GM23338 (cell line): ENCODE measurements around the gene MAN1B1. TPM values are rescaled to one million over a fixed set of nuclear protein-coding genes. Genes with fewer than 3 reads are reported as not detected.

Experiments used
- ATAC-seq: fragments of 200-7000 bp; cut with Tn5 transposase; 3 replicates; pipeline ENCODE4 v1.9.1; 2020
- DNase-seq: peaks from one replicate; pipeline ENCODE4 v3.0.0-alpha.2; 2015; ENCODE audit warnings: low spot score
- H2AFZ ChIP-seq: fragments of 200-600 bp; sonication (generic); 2 replicates; pipeline ENCODE4 v1.8.0; 2016; ENCODE audit warnings: antibody characterized with exemption, mild to moderate bottlenecking, moderate library complexity
- H3F3A ChIP-seq: fragments of 200-600 bp; sonication (generic); replicated peaks from 2 replicates; pipeline ENCODE4 v1.8.0; 2017; ENCODE audit warnings: antibody characterized with exemption, mixed run types, low read depth
- H3K27ac ChIP-seq: fragments of 200-600 bp; sonication (generic); 2 replicates; pipeline ENCODE4 v1.6.1; 2016; ENCODE audit warnings: low read depth
- H3K27me3 ChIP-seq: fragments of 200-600 bp; sonication (generic); 2 replicates; pipeline ENCODE4 v1.8.0; 2016; ENCODE audit warnings: mild to moderate bottlenecking, mixed run types, moderate library complexity; ENCODE audit not compliant: insufficient read depth
- H3K36me3 ChIP-seq: fragments of 200-600 bp; sonication (generic); 2 replicates; pipeline ENCODE4 v1.8.0; 2016; ENCODE audit warnings: mild to moderate bottlenecking; ENCODE audit not compliant: insufficient read depth
- H3K4me1 ChIP-seq: fragments of 200-600 bp; sonication (generic); 2 replicates; pipeline ENCODE4 v1.8.0; 2016; ENCODE audit warnings: mild to moderate bottlenecking, moderate library complexity; ENCODE audit not compliant: insufficient read depth
- H3K4me2 ChIP-seq: fragments of 200-600 bp; sonication (generic); 2 replicates; pipeline ENCODE4 v1.7.1; 2017; ENCODE audit warnings: mixed run types
- H3K4me3 ChIP-seq: fragments of 200-600 bp; sonication (generic); 2 replicates; pipeline ENCODE4 v1.6.1; 2016; ENCODE audit warnings: mixed run types
- H3K79me2 ChIP-seq: fragments of 200-600 bp; sonication (generic); replicated peaks from 2 replicates; pipeline ENCODE4 v1.8.0; 2017; ENCODE audit warnings: mild to moderate bottlenecking; ENCODE audit not compliant: insufficient read depth
- H3K9me2 ChIP-seq: fragments of 200-600 bp; sonication (generic); 2 replicates; pipeline ENCODE4 v1.8.0; 2017; ENCODE audit not compliant: insufficient read depth
- H4K20me1 ChIP-seq: fragments of 200-600 bp; sonication (generic); replicated peaks from 2 replicates; pipeline ENCODE4 v1.8.0; 2017; ENCODE audit warnings: mild to moderate bottlenecking; ENCODE audit not compliant: insufficient read depth
- H3K27ac Mint-ChIP-seq: 2 replicates; pipeline ENCODE4 v1.8.0; 2020; ENCODE audit warnings: inconsistent platforms, mild to moderate bottlenecking, moderate library complexity, mixed read lengths
- H3K27me3 Mint-ChIP-seq: 3 replicates; pipeline ENCODE4 v1.8.0; 2022; ENCODE audit warnings: low read depth, mild to moderate bottlenecking, moderate library complexity, mixed read lengths, inconsistent platforms; ENCODE audit not compliant: insufficient read depth, poor library complexity
- H3K36me3 Mint-ChIP-seq: 3 replicates; pipeline ENCODE4 v1.8.0; 2021; ENCODE audit warnings: low read depth, mild to moderate bottlenecking, inconsistent platforms, moderate library complexity, mixed read lengths
- H3K4me1 Mint-ChIP-seq: 3 replicates; pipeline ENCODE4 v1.8.0; 2020; ENCODE audit warnings: mild to moderate bottlenecking, inconsistent platforms, mixed read lengths
- H3K4me3 Mint-ChIP-seq: 3 replicates; pipeline ENCODE4 v1.8.0; 2021; ENCODE audit warnings: moderate library complexity, mild to moderate bottlenecking, inconsistent platforms, mixed read lengths
- H3K9me3 Mint-ChIP-seq: 3 replicates; pipeline ENCODE4 v1.8.0; 2020; ENCODE audit warnings: moderate library complexity, mild to moderate bottlenecking, inconsistent platforms, mixed read lengths
- EZH2 ChIP-seq: fragments of 200-600 bp; sonication (generic); IDR thresholded peaks from one replicate; pipeline ENCODE4 v1.8.0; 2017; ENCODE audit warnings: antibody characterized with exemption, mild to moderate bottlenecking, low read depth; ENCODE audit not compliant: unreplicated experiment
- EZH2phosphoT487 ChIP-seq: fragments of 200-600 bp; sonication (generic); IDR thresholded peaks from one replicate; pipeline ENCODE4 v1.8.1; 2018; ENCODE audit warnings: antibody characterized with exemption; ENCODE audit not compliant: unreplicated experiment
- JUNB ChIP-seq: IDR thresholded peaks from one replicate; pipeline ENCODE4 v1.6.1; 2016; ENCODE audit warnings: antibody characterized with exemption; ENCODE audit not compliant: unreplicated experiment
- NANOG ChIP-seq: IDR thresholded peaks from 2 replicates; pipeline ENCODE4 v1.6.1; 2016; ENCODE audit warnings: antibody characterized with exemption, borderline replicate concordance
- POLR2AphosphoS5 ChIP-seq: IDR thresholded peaks from 2 replicates; pipeline ENCODE4 v1.6.1; 2016; ENCODE audit warnings: antibody characterized with exemption, low read depth
- ZNF114 ChIP-seq: fragments of 250-450 bp; sonication (Bioruptor Pico); IDR thresholded peaks from 2 replicates; pipeline ENCODE4 v1.5.0; 2020; ENCODE audit warnings: mild to moderate bottlenecking, moderate library complexity
- polyA plus RNA-seq: library from polyadenylated mRNA; unstranded; fragments of >200 nt; fragmentation: Nextera tagmentation; extraction: Ambion mirVana; gene quantifications from 2 replicates; pipeline ENCODE4 v1.2.1, GENCODE V29; 2016
- total RNA-seq: library from RNA; depleted of rRNA; stranded (reverse); fragments of >200 nt; shearing (Covaris generic); gene quantifications from 2 replicates; pipeline ENCODE4 v1.2.3, GENCODE V29; 2014
- TF ChIP-seq, protein P1 (sequence below): IDR thresholded peaks from one replicate; pipeline ENCODE4 v1.6.1; 2018; ENCODE audit warnings: antibody characterized with exemption; ENCODE audit not compliant: unreplicated experiment
- TF ChIP-seq, protein P2 (sequence below): IDR thresholded peaks from 2 replicates; pipeline ENCODE4 v1.6.1; 2016; ENCODE audit warnings: antibody characterized with exemption

MAN1B1 gene
- total and polyA plus RNA-seq, 2 experiments from 2014 or later = 15.7 to 39.9 TPM

DNA sequence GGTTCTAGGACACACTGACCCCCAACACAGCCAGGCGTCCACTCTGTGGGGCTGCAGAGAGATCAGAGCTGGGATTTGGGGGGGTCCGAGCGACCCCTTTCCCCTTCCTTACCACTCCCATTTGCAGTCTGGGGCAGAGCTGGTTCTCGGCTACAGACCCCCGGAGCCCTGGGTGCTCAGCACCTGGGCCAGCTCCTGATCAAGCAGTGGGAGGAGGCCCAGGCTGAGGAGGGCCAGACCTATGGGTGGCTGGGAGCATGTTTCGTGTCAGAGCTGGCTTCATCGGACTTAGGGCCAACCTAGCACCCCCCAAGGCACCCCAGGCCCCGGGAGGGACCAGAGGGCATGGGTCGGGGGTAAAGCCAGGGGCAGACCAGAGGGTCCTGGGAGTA is 59.7 kb downstream of the MAN1B1 start:
- H3K36me3 ChIP-seq = no peaks in the 10 kb centered on the region
- no peaks in the 10 kb centered on the region for H3K79me2 ChIP-seq
- no peaks in the 10 kb centered on the region for H3K27me3 ChIP-seq
- ATAC-seq = peak; percentile 41
- H4K20me1 ChIP-seq = no peaks in the 10 kb centered on the region; the same call in 1 of the 2 replicates
- no peaks in the 10 kb centered on the region for H3K4me1 ChIP-seq
- no peak overlapping the region for H3K4me3 ChIP-seq
- H3K4me2 ChIP-seq = no peak overlapping the region
- H3K27ac ChIP-seq = no peak overlapping the region
- no peaks in the 10 kb centered on the region for H3K9me2 ChIP-seq
- H3F3A ChIP-seq = 0 out of 2 replicates have a peak, but pooled peaks cover 2% of the 10 kb centered on the region
- Mint-ChIP-seq H3K27me3 (peaks cover 17% of the 10 kb centered on the region), H3K4me1 (peaks cover 2% of the 10 kb centered on the region; the same call in 1 of the 3 replicates), H3K9me3 (peaks cover 13% of the 10 kb centered on the region; the same call in 2 of the 3 replicates), H3K4me3 (no peak overlapping the region), H3K27ac (no peak overlapping the region), H3K36me3 (no peaks in the 10 kb centered on the region)
- no peak for TF ChIP-seq POLR2AphosphoS5
- TF ChIP-seq, protein P1, sequence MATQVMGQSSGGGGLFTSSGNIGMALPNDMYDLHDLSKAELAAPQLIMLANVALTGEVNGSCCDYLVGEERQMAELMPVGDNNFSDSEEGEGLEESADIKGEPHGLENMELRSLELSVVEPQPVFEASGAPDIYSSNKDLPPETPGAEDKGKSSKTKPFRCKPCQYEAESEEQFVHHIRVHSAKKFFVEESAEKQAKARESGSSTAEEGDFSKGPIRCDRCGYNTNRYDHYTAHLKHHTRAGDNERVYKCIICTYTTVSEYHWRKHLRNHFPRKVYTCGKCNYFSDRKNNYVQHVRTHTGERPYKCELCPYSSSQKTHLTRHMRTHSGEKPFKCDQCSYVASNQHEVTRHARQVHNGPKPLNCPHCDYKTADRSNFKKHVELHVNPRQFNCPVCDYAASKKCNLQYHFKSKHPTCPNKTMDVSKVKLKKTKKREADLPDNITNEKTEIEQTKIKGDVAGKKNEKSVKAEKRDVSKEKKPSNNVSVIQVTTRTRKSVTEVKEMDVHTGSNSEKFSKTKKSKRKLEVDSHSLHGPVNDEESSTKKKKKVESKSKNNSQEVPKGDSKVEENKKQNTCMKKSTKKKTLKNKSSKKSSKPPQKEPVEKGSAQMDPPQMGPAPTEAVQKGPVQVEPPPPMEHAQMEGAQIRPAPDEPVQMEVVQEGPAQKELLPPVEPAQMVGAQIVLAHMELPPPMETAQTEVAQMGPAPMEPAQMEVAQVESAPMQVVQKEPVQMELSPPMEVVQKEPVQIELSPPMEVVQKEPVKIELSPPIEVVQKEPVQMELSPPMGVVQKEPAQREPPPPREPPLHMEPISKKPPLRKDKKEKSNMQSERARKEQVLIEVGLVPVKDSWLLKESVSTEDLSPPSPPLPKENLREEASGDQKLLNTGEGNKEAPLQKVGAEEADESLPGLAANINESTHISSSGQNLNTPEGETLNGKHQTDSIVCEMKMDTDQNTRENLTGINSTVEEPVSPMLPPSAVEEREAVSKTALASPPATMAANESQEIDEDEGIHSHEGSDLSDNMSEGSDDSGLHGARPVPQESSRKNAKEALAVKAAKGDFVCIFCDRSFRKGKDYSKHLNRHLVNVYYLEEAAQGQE = peak; percentile 55
- H2AFZ ChIP-seq = no peak overlapping the region
- DNase-seq = no peak

DNA sequence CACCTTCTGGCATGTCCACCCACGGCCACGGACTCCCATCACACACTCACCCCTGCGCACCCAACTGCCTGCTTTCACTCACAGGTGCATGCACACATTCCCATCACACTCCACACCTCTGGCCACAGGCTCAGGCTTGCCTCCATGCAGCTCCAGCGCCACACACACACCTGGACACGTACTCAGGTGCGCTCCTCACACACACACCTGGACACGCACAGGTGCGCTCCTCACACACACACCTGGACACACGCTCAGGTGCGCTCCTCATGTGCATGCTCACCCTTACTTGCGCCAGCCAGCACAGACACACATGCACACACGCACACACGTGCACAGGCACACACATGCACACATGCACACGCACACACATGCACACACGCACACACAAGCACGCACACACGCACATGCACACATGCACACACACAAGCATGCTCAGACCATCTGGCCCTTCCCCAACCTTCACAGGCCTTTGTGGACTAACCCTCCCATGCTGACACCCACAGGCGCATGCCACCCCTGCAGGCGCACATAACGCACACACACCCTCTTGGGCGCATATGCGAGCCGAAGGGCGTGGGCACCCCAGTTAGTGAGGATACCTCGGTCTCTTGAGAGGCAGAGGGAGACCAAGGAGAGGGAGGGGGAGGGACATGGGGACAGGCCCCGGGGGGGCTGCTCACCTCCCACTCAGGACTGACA is 60.5 kb downstream of the MAN1B1 start:
- Histone ChIP-seq H3K79me2 (no peaks in the 10 kb centered on the region), H3K4me2 (no peak overlapping the region), H4K20me1 (no peaks in the 10 kb centered on the region; the same call in 1 of the 2 replicates), H3K4me1 (no peaks in the 10 kb centered on the region), H3F3A (peaks cover 5% of the 10 kb centered on the region), H3K36me3 (no peaks in the 10 kb centered on the region), H3K27ac (no peak overlapping the region), H3K27me3 (no peaks in the 10 kb centered on the region), H3K9me2 (no peaks in the 10 kb centered on the region), H2AFZ (no peak overlapping the region), H3K4me3 (no peak overlapping the region)
- H3K4me3 Mint-ChIP-seq = no peak overlapping the region
- H3K4me1 Mint-ChIP-seq = peaks cover 2% of the 10 kb centered on the region; the same call in 1 of the 3 replicates
- peaks cover 14% of the 10 kb centered on the region for H3K27me3 Mint-ChIP-seq
- no peak for DNase-seq
- H3K27ac Mint-ChIP-seq = no peak overlapping the region
- H3K36me3 Mint-ChIP-seq = no peaks in the 10 kb centered on the region
- H3K9me3 Mint-ChIP-seq = peaks cover 13% of the 10 kb centered on the region; the same call in 2 of the 3 replicates
- no peak for ATAC-seq
- TF ChIP-seq ZNF114 (no peak), NANOG (no peak), JUNB (no peak), EZH2phosphoT487 (no peak), EZH2 (no peak), POLR2AphosphoS5 (no peak)
- TF ChIP-seq, protein P2, sequence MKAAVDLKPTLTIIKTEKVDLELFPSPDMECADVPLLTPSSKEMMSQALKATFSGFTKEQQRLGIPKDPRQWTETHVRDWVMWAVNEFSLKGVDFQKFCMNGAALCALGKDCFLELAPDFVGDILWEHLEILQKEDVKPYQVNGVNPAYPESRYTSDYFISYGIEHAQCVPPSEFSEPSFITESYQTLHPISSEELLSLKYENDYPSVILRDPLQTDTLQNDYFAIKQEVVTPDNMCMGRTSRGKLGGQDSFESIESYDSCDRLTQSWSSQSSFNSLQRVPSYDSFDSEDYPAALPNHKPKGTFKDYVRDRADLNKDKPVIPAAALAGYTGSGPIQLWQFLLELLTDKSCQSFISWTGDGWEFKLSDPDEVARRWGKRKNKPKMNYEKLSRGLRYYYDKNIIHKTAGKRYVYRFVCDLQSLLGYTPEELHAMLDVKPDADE = no peak
- TF ChIP-seq, protein P1 = no peak
